Chondrocyte (in vitro differentiated cells): ENCODE data around the gene SNAI3. TPM values are rescaled to one million over a fixed set of nuclear protein-coding genes. Genes with fewer than 3 reads are reported as not detected.

Source experiments
- DNase-seq: peaks from one replicate; pipeline ENCODE4 v3.0.0; 2021; ENCODE audit warnings: mixed read lengths, low spot score
- H3K27ac Mint-ChIP-seq: one replicate; pipeline ENCODE4 v1.8.0; 2021; ENCODE audit warnings: mild to moderate bottlenecking, moderate library complexity, mixed read lengths; ENCODE audit not compliant: unreplicated experiment
- H3K27me3 Mint-ChIP-seq: 2 replicates; pipeline ENCODE4 v1.8.0; 2021; ENCODE audit warnings: low read depth, mixed read lengths
- H3K36me3 Mint-ChIP-seq: 2 replicates; pipeline ENCODE4 v1.8.0; 2021; ENCODE audit warnings: low read depth, mixed read lengths
- H3K4me1 Mint-ChIP-seq: 2 replicates; pipeline ENCODE4 v1.8.0; 2021; ENCODE audit warnings: low read depth, mild to moderate bottlenecking, mixed read lengths
- H3K4me3 Mint-ChIP-seq: one replicate; pipeline ENCODE4 v1.8.0; 2021; ENCODE audit warnings: mild to moderate bottlenecking, moderate library complexity, mixed read lengths; ENCODE audit not compliant: unreplicated experiment
- H3K9me3 Mint-ChIP-seq: 2 replicates; pipeline ENCODE4 v1.8.0; 2021; ENCODE audit warnings: low read depth, mixed read lengths
- CTCF ChIP-seq: fragments of 200-600 bp; sonication (generic); IDR thresholded peaks from 2 replicates; pipeline ENCODE4 v1.5.0; 2021; ENCODE audit warnings: antibody characterized with exemption, mild to moderate bottlenecking, moderate library complexity
- total RNA-seq: library from RNA; stranded (reverse); gene quantifications from 3 replicates; pipeline ENCODE4 v1.2.1, GENCODE V29; 2021

Gene SNAI3
- total RNA-seq, 1 donor from 2014 or later, result not detected

GRCh38 chr16:88638323-88639230 lies 47.7 kb downstream of the SNAI3 start, which contains the start of gene IL17C:
IL17C (plus strand) TSS chr16:88638572; CDS start chr16:88638642, 70 bp downstream.
- Mint-ChIP-seq H3K4me3 (no peak within 1 kb of the TSS), H3K27ac (no peak within 1 kb of the TSS), H3K9me3 (no peaks in the 10 kb centered on the region), H3K36me3 (no peaks in the 10 kb centered on the region), H3K4me1 (peaks cover 4% of the 10 kb centered on the region), H3K27me3 (peaks cover 7% of the 10 kb centered on the region)
- DNase-seq, result no peak
- no peak for TF ChIP-seq CTCF

DNA sequence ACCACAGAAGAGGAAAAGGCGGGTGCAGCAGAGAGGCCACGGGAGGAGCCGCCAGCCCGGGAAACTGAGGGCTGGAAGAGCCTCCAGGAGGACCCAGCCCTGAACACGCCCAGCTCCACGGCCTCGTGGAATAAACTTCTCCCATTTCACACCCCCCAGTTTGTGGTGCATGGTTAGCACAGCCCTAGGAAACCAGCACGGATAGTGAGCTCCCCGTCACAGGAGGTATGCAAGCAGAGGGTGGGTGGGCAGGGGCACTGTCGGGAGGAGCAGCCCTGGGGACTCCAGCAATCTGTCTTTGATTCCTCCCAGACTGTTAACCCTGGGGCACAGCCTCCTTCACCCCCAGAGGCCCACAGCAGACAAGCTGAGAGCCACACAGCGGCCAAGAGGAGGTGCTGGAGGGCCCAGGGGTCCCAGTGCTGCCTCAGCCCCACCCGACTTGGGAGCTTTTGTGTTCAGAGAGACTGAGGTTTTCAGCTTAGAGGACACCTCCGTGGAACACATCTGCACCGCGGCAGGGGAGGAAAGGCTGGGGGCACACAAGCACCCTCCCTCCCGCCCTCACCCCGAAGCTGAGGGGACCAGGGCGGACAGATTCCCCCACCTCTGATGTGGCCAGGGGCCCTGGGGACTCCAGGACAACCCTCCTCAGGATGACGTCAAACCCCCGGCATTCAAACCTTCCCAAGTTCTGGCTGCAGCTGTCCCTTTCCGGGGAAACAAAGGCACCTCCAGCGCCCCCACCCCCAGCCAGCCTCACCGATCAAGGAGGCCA lies 49.6 kb downstream of the SNAI3 start:
- DNase-seq, result no peak

GRCh38 chr16:88635671-88636319 lies 50.5 kb downstream of the SNAI3 start:
- H3K36me3 Mint-ChIP-seq, result peaks cover 6% of the 10 kb centered on the region
- H3K9me3 Mint-ChIP-seq, result no peaks in the 10 kb centered on the region
- H3K27ac Mint-ChIP-seq, result no peak overlapping the region
- peaks cover 4% of the 10 kb centered on the region for H3K4me1 Mint-ChIP-seq
- no peak for TF ChIP-seq CTCF
- DNase-seq, result no peak
- peaks cover 7% of the 10 kb centered on the region for H3K27me3 Mint-ChIP-seq
- no peak overlapping the region for H3K4me3 Mint-ChIP-seq

More for the DNA sequence above, 49.6 kb downstream of the SNAI3 start:
- H3K27ac Mint-ChIP-seq, result no peak overlapping the region
- H3K9me3 Mint-ChIP-seq, result no peaks in the 10 kb centered on the region
- TF ChIP-seq CTCF, result no peak
- peaks cover 3% of the 10 kb centered on the region for H3K36me3 Mint-ChIP-seq
- peaks cover 4% of the 10 kb centered on the region for H3K4me1 Mint-ChIP-seq
- H3K27me3 Mint-ChIP-seq, result peaks cover 7% of the 10 kb centered on the region
- H3K4me3 Mint-ChIP-seq, result no peak overlapping the region

GRCh38 chr16:88634994-88635670 lies 51.2 kb downstream of the SNAI3 start:
- H3K4me3 Mint-ChIP-seq, result peak overlapping the region; percentile 33
- H3K27ac Mint-ChIP-seq, result no peak overlapping the region
- peaks cover 6% of the 10 kb centered on the region for H3K36me3 Mint-ChIP-seq
- no peaks in the 10 kb centered on the region for H3K9me3 Mint-ChIP-seq
- peaks cover 4% of the 10 kb centered on the region for H3K4me1 Mint-ChIP-seq
- no peak for TF ChIP-seq CTCF
- no peak for DNase-seq
- peaks cover 6% of the 10 kb centered on the region for H3K27me3 Mint-ChIP-seq
